ENCODE data around the gene CEP350.
"Not testable (repeated sequence)": the region's sequence is repeated elsewhere in the genome, so short reads cannot be mapped to it uniquely, and the experiment has no call there.

Gene CEP350

DNA sequence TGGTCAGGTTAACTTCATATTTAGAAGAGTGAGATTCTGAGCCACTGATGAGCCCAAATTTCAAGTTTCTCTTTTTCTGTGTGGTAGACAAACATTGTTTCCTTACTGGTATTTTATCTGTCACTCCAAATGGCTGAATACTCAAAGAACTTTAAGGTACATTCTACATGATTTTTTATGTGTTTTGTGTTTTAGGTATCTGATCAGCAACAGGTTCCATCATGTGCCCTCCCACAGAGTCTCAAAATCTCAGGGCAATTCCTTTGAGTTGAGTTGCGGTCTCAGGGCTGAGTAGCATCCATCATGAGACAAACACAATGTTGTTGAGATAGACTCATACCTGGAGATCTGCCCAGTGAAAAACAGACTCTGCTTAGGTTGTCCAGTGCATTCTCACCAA lies 14.7 kb upstream of the CEP350 start:
- DNase-seq (ENCODE audit: low read depth, low spot score), result no peak

DNA sequence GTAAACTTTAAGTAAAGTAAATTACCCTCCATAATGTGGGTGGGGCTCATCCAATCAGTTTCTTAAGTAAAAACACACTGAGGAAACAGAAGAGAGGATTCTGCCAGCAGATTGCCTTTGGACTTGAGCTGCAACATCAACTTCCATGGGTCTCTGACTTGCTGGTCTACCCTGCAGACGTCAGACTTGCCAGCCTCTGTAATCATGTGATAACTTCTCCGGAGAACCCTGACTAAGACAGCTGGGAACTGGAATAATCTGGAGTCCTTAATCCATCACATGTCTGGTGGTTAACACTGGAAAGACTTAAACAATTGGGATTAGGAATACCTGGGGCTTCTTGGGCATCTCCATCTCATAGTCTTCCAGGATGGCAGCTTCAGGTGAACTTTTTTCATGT lies 13.2 kb upstream of the CEP350 start:
- no peak for DNase-seq (ENCODE audit: low read depth, low spot score)

DNA sequence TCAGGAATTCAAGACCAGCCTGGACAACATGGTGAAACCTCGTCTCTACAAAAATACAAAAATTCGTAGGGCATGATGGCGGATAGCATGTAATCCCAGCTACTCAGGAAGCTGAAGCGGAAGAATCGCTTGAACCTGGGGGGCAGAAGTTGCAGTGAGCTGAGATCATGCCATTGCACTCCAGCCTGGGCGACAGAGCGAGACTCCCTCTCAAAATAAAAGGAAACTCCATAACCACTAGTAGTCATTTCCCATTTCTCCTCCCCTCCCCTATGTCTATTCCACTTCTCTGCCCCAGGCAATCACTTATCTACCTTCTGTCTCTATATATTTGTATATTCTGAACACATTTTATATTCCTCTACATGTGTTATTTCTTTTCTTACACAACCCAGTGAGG lies 4.0 kb upstream of the CEP350 start:
- no peak for DNase-seq (ENCODE audit: low read depth, low spot score)

DNA sequence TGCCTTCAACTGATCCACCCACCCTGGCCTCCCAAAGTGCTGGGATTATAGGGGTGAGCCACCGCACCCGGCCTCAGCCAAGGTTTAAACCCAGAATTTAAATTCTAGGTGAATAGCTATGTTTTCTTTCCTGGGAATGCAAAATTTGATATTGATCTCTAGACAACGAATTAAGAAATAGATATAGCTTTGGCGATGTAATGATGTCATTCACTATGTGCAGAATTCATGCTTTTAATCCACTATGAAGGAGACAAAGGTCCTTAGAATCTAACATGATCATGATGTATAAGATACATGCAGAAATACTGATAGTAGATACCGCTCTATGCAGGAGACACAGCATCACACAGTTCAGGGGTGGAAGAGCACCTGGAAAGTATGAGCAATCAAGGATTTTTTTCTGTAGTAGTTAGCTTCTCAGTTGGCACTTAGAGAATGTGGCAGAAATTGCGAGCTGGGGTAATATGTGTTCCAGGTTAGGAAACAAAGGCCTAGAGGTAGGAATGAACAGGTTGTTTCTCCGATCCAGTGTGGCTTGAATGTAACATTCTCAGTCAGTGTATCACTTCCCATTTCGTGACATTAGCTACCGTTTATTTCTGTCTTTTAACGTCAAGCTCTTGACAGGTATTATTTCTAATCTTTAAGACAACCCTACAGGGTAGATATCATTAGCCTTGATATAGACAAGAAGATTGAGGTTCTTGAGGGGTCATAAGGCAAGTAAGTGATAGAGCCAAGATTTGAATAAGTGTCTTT lies 3.0 kb upstream of the CEP350 start:
- no peak for DNase-seq (ENCODE audit: low read depth, low spot score)

DNA sequence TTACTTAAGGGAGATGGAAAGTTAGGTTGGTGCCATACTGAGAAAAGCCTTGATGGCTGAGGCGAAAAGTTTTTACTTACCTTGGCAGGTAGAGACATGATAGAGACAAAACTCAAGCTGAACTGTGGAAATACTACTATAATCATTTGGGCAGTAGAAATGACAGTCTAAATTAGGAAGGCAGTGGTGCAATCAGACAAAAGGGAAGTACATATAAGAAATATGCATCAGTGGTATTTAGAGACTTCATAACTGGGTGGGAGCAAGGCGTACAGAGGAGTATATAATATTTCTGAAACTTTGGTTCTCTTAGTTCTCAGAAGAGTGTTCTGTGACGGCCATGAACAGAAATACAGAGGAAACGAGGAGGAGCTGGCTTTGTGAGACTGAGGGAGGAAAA lies 2.4 kb upstream of the CEP350 start:
- no peak for DNase-seq (ENCODE audit: low read depth, low spot score)

DNA sequence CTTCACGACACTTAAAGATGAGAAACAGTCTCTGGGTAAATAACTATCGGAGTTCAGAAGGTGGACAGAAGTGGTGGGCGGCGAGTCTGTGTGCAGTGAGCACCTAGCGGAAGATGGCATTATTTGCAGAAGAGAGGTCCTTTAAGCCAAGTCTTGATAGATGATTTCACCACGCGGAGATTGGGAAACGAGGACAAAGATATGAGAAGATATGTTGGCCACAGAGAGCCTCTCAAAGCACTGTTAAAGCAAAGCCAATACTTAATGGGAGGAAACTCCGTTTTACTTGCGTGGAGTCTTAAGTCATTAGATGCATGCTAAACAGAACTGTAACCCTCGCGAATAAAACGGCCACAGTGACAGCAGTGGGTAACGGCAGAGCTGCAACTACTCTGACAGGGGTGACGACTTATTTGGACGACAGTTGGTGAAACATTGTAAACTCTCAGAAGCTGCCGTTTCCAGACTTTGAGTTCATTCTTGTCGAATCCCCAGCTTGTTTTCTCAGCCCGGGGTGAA lies 577 bp upstream of the CEP350 start:
- no peak for DNase-seq (ENCODE audit: low read depth, low spot score)

DNA sequence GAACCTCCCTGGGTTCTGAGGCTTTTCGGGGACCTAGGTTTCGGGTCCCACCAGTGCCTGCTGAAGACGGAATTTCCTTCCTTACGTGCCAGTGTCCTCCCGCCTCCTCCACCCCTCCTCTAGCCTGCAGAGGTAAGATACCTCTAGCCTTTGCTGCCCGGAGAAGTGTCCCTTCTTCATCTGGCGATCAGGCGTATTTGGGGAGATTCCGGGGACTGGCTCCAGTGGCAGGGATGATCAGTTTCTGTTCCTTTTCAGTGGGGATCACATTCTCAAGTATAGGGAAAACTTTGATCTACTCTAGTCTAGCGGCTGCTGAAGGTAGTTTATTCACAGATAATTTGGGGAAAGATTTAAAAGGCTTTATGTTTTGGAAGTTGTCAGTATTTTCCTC lies 674 bp downstream of the CEP350 start:
- DNase-seq (ENCODE audit: low read depth, low spot score), result no peak

DNA sequence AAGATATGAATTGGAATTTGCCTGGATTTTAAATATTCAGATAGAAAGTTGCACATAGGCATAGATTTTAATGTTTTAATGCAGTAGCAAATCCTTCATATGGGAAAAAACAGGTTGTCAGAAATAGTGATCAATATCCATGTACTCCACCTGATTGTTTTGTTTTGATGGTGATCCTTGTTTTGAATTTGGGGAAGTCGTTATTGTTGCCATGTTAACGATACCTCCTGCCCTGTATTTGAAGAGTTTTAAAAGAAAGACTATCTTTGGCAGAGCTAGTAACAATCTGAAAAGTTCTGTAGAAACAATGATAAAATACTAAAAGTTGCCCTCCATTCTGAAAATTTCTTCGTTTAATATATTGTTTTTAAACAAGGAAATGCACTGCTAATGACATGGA lies 1.1 kb downstream of the CEP350 start:
- DNase-seq (ENCODE audit: low read depth, low spot score), result no peak

DNA sequence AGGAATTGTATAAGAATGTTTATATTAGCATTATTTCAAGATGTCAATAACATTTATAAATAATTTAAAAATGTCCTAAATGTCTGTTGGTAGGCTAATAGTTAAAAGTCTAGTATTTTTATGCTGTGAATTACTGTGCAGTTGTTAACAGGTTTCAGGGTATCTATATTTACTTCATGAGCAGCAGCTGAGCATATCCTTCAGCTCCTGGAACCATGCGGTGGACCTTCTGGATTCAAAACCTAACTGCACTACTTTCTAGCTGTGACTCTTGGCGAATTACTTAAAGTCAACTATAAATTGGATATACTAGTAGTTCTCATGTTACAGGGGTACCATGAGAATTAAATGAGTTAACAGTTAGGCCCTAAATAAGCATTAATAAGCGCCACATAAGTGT lies 3.7 kb downstream of the CEP350 start:
- DNase-seq (ENCODE audit: low read depth, low spot score), result no peak

DNA sequence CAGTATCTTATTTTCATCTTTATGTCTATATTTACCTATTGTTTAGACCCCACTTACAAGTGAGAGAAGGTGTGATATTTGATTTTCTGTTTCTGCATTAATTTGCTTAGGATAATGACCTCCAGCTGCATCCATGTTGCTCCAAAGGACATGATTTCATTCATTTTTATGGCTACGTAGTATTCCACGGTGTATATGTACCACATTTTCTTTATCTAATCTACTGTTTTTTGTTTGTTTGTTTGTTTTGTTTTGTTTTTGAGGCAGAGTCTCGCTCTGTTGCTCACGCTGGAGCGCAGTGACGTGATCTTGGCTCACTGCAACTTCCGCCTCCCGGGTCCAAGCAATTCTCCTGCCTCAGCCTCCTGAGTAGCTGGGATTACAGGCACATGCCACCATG lies 7.6 kb downstream of the CEP350 start:
- DNase-seq (ENCODE audit: low read depth, low spot score), result not testable (repeated sequence)

DNA sequence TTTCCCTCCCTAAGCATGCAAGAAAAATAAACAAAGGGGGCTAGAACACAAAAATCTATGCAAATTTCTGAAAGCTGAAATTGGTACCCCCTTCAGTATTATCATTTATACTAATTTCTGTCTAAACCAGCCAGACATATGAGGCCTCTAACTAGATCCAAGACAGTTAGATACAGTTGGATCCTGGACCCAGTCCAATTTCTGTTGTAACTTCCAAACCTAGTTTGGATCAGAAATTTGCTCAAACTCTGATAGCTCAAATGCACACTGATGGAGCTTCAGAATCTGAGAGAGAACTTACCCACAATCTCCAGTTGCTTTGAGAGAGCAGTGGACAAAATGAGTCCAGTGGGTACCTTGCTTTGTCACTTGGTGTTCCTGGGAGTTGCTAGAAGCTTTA lies 11.9 kb downstream of the CEP350 start:
- no peak for DNase-seq (ENCODE audit: low read depth, low spot score)

DNA sequence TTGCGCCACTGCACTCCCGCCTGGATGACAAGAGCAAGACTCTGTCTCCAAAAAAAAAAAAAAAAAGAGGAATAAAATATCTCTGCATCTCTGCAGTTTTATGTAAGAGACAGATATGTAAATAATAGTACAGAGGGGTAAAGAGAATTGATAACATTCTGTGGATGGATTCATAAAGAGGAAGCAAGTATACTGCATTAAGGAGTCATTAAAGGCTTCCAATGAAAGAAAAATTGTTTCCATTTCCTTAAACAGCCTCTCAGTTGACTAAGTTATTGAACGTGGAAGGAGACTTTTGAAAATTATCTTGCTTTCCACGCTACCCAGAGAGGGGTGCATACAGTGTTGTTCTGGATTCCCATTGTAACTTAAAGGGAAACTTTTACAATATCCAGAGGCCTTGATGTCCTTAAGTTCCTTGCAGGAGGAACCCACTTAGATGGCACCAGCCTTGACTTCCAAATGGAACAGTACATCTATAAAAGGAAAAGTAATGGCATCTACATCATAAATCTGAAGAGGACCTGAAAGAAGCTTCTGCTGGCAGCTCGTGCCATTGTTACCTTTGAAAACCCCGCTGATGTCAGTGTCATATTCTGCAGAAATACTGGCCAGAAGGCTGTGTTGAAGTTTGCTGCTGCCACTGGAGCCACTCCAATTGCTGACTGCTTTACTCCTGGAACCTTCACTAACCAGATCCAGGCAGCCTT lies 13.8 kb downstream of the CEP350 start:
- no peak for DNase-seq (ENCODE audit: low read depth, low spot score)

DNA sequence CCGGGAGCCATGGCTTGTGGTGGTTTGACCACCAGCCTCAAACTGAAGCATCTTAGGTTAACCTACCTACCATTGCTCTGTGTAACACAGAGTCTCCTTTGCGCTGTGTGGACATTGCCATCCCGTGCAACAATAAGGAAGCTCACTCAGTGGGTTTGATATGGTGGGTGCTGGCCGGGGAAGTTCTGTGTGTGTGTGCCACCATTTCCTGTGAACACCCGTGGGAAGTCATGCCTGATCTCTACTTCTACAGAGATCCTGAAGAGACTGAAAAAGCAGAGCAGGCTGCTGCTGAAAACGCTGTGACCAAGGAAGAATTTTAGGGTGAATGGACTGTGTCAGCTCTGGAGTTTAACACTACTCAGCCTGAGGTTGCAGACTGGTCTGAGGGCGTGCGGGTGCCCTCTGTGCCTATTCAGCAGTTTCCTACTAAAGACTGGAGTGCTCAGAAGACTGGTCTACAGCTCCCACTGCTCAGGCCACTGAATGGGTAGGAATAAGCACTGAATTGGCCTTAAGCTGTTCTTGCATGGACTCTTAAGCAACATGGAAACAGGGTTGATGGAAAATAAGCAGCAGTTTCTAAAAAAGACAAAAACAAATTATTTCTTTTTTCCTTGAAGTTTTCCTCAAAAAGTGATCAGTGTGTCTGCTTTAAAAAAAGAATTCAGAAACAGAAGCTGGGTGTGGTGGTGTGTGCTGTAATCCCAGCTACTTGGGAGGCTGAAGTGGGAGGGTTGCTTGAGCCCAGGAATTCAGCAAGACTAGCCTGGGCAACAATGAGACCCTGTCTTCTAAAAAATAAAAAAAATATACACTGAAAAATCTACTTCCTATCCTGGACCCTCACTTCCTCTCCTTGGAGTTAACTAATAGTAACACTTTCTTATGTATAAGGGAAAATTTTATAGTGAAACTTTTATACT lies 14.6 kb downstream of the CEP350 start:
- no peak for DNase-seq (ENCODE audit: low read depth, low spot score)

DNA sequence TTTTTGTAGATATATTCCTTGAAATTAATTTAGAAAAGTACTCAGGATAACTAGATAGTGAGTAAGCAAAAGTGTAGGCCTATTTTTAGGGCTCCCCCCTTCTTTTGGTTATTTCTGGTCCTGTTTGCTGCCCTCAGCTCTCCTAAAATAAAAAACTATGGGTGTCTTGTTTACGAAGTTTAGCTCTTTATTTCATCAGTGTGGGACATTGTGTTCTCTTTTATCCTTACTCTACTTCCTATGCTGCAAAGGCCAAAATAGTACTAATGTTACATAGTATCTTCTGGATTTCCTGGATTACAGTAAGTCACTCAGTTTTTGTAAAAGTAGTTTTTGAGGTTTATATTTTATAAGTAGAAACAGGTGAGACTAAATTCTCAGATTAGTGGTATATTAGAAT lies 15.4 kb downstream of the CEP350 start:
- no peak for DNase-seq (ENCODE audit: low read depth, low spot score)

DNA sequence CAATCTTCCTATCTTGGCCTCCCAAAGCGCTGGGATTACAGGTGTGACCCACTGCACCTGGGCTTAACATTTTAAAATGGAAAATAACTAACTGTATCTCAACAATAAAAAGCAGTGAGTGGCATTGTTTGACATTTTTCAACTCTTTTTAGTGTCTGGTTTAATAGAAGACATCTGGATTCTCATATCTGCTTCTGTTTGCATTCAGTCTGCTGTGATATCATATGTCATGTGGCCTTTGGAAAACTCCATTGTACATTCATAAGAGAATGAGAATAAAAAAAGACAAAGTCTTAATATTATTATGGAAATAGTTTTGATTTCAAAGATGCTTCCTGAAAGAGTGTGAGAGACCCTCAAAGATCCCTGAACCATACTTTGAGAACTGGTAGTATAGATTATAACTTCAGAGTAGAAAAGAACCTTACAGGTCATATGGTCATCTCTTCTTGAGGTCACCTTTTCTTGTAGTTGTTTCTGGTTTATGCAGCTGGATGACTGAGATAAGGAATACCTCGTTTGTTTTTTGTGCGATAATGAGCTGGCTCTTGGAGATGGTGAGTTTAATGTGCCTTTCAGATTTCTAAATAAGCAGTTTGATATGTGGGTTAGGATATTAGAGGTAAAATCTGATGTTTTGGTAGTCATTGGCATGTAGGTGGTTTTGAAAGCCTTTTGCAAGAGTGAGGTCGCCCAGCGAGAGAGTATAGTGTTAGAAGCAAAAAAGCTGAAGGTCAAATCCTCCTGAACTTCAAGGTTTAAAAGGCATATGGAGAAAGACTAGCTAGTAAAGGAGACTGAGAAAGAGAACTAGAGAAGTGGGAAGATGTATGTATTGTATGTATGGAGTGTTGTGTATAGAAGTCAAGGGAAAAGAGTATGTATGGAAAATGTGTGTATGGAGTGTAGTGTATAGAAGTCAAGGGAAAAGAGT lies 17.2 kb downstream of the CEP350 start:
- DNase-seq (ENCODE audit: low read depth, low spot score), result no peak

DNA sequence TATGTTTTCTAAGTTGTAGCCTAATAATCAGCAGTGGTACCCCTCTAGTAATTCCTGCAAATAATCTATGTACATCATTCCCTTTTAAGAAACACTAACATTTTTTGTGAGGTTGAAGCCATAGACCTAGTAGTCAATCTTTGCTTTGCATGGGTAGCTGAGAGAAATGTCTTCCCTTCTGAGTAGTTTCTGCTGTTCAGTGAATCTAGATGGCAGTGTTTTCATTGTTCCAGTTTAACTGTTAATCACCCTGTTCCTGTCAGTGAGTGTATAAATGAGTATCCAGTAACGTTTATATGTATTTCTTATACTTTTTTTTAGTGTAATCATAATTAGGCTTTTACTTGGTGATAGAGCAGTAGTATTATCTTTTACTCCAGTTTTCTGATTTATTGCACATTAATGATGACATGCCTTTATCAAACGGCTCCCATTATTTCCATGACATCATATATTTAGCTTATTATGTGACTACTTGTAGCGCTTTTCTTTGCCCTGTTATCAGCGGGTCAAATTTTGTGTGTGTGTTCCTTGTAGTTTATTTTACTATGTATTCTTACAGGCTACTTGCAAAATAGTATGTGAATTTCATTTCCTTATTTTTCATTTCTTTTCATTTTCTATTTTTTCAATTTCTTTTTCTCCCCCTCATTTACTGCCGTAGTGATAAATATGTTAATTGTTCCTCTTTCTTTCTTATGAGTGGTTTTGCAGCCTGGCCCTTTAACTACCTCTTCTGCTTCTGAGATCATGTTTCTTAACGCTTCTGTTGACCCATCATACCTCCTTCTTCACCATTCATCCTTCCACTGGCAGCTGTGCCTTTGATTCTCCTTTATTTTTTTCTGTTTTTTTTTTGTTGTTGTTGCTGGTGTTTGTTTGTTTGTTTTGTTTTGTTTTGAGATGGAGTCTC lies 18.8 kb downstream of the CEP350 start:
- no peak for DNase-seq (ENCODE audit: low read depth, low spot score)

DNA sequence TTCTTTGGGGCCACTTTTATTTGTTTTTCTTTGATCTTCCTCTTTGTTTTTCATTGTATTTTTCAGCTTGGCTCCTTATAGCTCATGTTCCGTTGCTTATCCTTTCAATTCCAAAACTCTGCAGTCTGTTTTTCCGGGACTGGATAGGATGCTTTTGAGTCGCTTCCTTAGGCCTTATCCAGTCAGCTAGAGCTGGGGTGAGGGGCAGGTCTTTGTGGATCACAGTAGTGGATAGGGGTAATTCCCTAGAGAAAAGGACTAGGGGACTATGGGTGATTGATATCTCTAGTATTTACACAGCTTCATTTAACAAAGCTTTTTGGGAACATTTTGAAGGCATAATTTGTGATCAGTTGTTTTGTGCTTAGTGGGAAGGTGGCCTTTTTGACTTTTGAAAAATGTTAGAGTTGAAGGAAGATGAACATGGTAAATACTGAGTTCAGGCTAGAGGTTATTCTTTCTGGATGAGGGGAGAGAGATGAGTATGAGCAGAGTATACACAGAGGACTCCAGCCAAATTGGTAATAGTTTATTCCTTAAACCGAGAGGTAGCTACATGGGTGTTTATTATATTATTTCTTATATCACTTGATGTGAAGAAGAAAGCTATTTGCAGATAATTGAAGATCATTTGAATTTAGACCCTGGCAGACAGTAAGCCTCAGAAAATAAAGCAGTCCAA lies 22.5 kb downstream of the CEP350 start:
- DNase-seq (ENCODE audit: low read depth, low spot score), result no peak

DNA sequence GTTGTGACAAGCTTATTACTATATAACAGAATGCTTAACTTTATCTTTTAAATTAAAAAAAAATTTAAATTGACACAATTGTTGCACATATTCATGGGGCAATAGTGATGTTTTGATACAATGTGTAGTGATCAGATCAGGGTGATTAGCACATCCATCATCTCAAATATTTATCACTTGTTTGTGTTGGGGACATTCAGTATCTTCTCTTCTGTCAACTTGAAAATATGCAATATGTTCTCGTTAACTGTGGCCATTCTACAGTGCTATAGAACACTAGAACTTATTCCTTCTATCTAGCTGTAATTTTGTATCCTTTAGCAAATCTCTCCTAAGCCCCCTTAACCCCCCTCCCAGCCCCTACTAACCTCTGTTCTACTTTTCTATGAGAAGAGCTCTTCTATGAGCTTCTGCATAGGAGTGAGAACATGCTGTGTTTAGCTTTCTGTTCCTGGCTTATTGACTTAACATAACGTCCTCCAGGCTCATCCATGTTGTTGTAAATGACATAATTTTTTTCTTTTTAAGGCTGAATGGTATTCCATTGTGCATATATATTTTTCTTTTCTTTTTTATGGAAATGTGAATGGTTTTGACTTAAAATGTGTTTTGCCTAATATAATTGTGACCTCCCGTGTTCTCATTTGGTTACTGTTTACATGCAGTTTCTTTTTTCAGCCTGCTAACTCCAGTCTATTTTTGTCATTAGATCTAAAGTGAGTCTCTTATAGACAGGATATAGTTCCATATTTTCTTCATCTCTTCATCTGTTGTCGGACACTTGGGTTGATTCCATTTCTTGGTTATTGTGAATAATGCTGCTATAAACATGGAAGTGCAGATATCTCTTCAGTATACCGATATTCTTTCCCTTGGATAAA lies 23.8 kb downstream of the CEP350 start:
- no peak for DNase-seq (ENCODE audit: low read depth, low spot score)
